ENCODE measurements around the gene DCAF6. TPM values are rescaled to one million over a fixed set of nuclear protein-coding genes. Genes with fewer than 3 reads are reported as not detected.

DCAF6 gene
- total RNA-seq, 2 experiments from 2014 or later, result 23.2 to 30.6 TPM

- H3K36me3 ChIP-seq (ENCODE audit: insufficient read depth, low read length), result peaks cover 33% of the 10 kb centered on the region
- no peaks in the 10 kb centered on the region for H3K9me2 ChIP-seq (ENCODE audit: insufficient read depth, low read length)
- H3K79me2 ChIP-seq (ENCODE audit: insufficient read depth, low read depth, low read length), result no peaks in the 10 kb centered on the region
- ChIA-PET CTCF (ENCODE audit: unreplicated experiment) (no interaction called here), POLR2A (interaction anchor here (0.5 to 0.9 kb wide), 4 partner anchors 54 to 97 kb away, joined by 3 to 4 read pairs (median 3); no protein-coding TSS in a partner anchor)
- no peaks in the 10 kb centered on the region for H3K4me1 ChIP-seq (ENCODE audit: insufficient read depth, low read length, poor library complexity, severe bottlenecking)
- no peak overlapping the region for H3K4me3 ChIP-seq (ENCODE audit: low read depth, low read length, poor library complexity, severe bottlenecking)
- BruUV-seq (replicated peaks), result no TSS peak
- TF ChIP-seq, protein P1, sequence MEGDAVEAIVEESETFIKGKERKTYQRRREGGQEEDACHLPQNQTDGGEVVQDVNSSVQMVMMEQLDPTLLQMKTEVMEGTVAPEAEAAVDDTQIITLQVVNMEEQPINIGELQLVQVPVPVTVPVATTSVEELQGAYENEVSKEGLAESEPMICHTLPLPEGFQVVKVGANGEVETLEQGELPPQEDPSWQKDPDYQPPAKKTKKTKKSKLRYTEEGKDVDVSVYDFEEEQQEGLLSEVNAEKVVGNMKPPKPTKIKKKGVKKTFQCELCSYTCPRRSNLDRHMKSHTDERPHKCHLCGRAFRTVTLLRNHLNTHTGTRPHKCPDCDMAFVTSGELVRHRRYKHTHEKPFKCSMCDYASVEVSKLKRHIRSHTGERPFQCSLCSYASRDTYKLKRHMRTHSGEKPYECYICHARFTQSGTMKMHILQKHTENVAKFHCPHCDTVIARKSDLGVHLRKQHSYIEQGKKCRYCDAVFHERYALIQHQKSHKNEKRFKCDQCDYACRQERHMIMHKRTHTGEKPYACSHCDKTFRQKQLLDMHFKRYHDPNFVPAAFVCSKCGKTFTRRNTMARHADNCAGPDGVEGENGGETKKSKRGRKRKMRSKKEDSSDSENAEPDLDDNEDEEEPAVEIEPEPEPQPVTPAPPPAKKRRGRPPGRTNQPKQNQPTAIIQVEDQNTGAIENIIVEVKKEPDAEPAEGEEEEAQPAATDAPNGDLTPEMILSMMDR (conservative IDR thresholded peaks at IDR 0.05; ENCODE audit: low read length), result no peak
- TF ChIP-seq EZH2phosphoT487 (IDR thresholded peaks at IDR 0.05; ENCODE audit: borderline replicate concordance, low read depth, low read length), result no peak
- no peak overlapping the region for H3K4me2 ChIP-seq (ENCODE audit: low read length)
- no peak overlapping the region for H3K27ac ChIP-seq (ENCODE audit: low read depth, low read length, poor library complexity, severe bottlenecking)
- intact Hi-C loops (cut with micrococcal nuclease; ENCODE audit: unreplicated experiment), result no loop called here
- no peaks in the 10 kb centered on the region for H4K20me1 ChIP-seq (ENCODE audit: insufficient read depth, low read length)
- H2AFZ ChIP-seq (ENCODE audit: low read length), result no peak overlapping the region
- DNase-seq (ENCODE audit: low spot score), result no peak
- no peaks in the 10 kb centered on the region for H3K9me3 ChIP-seq (ENCODE audit: low read length)
Measured at GRCh38 chr1:168007691-168008090, 71.2 kb downstream of the DCAF6 start.

DNA sequence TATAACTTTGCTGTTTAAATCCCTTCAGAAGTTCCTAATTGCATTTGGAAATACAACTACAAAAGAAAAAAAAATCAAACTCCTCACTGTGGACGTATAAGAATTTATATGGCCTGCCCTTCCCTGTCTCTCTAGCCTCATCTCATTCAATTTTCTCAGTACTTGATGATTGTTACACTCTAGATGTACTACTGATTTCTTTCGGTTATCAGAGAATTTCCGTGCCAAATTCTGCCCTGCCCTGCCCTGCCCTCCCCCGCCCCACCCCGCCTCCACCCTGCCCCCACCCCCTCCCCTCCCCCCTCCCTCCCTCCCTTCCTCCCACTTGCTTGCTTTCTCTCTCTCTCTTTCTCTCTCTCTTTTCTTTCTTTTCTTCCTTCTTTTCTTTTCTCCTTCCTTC is 72.1 kb downstream of the DCAF6 start:
- TF ChIP-seq, protein P1 (conservative IDR thresholded peaks at IDR 0.05; ENCODE audit: low read length), result no peak
- no peak for TF ChIP-seq EZH2phosphoT487 (IDR thresholded peaks at IDR 0.05; ENCODE audit: borderline replicate concordance, low read depth, low read length)
- POLR2A ChIA-PET, result interaction anchor here (0.9 kb wide), 1 partner anchor 98 kb away, joined by 4 read pairs; no protein-coding TSS in a partner anchor
- no TSS peak for BruUV-seq (replicated peaks)

DNA sequence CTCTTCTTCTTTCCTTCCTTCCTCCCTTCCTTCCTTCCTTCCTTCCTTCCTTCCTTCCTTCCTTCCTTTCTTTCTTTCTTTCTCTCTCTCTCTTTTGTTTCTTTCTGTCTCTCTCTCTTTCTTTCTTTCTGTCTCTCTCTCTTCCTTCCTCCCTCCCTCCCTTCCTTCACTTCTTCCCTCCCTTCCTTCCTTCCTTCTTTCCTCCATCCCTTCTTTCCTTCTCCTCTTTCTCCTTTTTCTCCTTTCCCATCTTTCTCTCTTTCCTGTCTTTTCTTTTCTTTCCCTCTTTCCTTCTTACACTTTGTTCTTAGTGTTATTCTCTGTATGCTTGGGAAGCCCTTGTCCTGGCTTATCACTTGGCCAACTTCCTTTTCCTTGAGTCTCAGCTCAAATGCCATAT is 72.8 kb downstream of the DCAF6 start:
- no peak for DNase-seq (ENCODE audit: low spot score)
- H3K4me2 ChIP-seq (ENCODE audit: low read length), result no peak overlapping the region
- POLR2A ChIA-PET, result interaction anchor here (0.6 to 1.0 kb wide), 2 partner anchors 16 to 37 kb away, joined by 4 read pairs; no protein-coding TSS in a partner anchor
- no TSS peak for BruUV-seq (replicated peaks)
- H3K9me2 ChIP-seq (ENCODE audit: insufficient read depth, low read length), result no peaks in the 10 kb centered on the region
- H4K20me1 ChIP-seq (ENCODE audit: insufficient read depth, low read length), result no peaks in the 10 kb centered on the region
- H2AFZ ChIP-seq (ENCODE audit: low read length), result no peak overlapping the region
- no peak overlapping the region for H3K4me3 ChIP-seq (ENCODE audit: low read depth, low read length, poor library complexity, severe bottlenecking)
- H3K27ac ChIP-seq (ENCODE audit: low read depth, low read length, poor library complexity, severe bottlenecking), result no peak overlapping the region
- CTCF ChIA-PET (ENCODE audit: unreplicated experiment), result no interaction called here
- no peaks in the 10 kb centered on the region for H3K9me3 ChIP-seq (ENCODE audit: low read length)
- intact Hi-C loops (cut with micrococcal nuclease; ENCODE audit: unreplicated experiment), result no loop called here
- no peaks in the 10 kb centered on the region for H3K79me2 ChIP-seq (ENCODE audit: insufficient read depth, low read depth, low read length)
- H3K36me3 ChIP-seq (ENCODE audit: insufficient read depth, low read length), result peaks cover 26% of the 10 kb centered on the region; the same call in 1 of the 2 replicates
- TF ChIP-seq, protein P1 (conservative IDR thresholded peaks at IDR 0.05; ENCODE audit: low read length), result no peak
- TF ChIP-seq EZH2phosphoT487 (IDR thresholded peaks at IDR 0.05; ENCODE audit: borderline replicate concordance, low read depth, low read length), result no peak
- no peaks in the 10 kb centered on the region for H3K4me1 ChIP-seq (ENCODE audit: insufficient read depth, low read length, poor library complexity, severe bottlenecking)

More for the DNA sequence above, 72.1 kb downstream of the DCAF6 start:
- Histone ChIP-seq H3K36me3 (ENCODE audit: insufficient read depth, low read length) (peaks cover 33% of the 10 kb centered on the region), H2AFZ (ENCODE audit: low read length) (no peak overlapping the region), H3K27ac (ENCODE audit: low read depth, low read length, poor library complexity, severe bottlenecking) (no peak overlapping the region), H3K4me3 (ENCODE audit: low read depth, low read length, poor library complexity, severe bottlenecking) (no peak overlapping the region), H3K4me1 (ENCODE audit: insufficient read depth, low read length, poor library complexity, severe bottlenecking) (no peaks in the 10 kb centered on the region), H3K79me2 (ENCODE audit: insufficient read depth, low read depth, low read length) (no peaks in the 10 kb centered on the region), H3K4me2 (ENCODE audit: low read length) (no peak overlapping the region), H3K9me3 (ENCODE audit: low read length) (no peaks in the 10 kb centered on the region), H3K9me2 (ENCODE audit: insufficient read depth, low read length) (no peaks in the 10 kb centered on the region), H4K20me1 (ENCODE audit: insufficient read depth, low read length) (no peaks in the 10 kb centered on the region)
- no peak for DNase-seq (ENCODE audit: low spot score)
- CTCF ChIA-PET (ENCODE audit: unreplicated experiment), result no interaction called here
- intact Hi-C loops (cut with micrococcal nuclease; ENCODE audit: unreplicated experiment), result no loop called here
